ENCODE results near the gene CYTH1.

DNA sequence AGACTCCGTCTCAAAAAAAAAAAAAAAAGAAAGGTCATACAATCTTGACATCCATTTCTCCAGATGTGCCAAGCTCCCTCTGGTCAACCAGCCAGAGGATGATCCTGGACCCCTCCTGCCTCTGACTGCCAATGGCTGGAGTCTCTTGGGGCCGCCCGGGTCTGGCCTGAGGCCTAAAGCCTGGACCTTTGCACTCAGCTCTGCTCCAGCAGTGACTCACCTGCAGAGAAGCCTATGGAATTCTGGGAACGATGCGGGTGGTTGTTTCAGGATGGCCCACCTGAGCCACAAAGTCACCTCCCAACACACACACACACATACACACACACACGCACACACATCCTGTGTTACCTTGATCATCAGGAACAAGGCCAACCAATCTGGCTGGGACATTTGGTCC is 140.8 kb downstream of the CYTH1 start:
- TF ChIP-seq, protein P1, sequence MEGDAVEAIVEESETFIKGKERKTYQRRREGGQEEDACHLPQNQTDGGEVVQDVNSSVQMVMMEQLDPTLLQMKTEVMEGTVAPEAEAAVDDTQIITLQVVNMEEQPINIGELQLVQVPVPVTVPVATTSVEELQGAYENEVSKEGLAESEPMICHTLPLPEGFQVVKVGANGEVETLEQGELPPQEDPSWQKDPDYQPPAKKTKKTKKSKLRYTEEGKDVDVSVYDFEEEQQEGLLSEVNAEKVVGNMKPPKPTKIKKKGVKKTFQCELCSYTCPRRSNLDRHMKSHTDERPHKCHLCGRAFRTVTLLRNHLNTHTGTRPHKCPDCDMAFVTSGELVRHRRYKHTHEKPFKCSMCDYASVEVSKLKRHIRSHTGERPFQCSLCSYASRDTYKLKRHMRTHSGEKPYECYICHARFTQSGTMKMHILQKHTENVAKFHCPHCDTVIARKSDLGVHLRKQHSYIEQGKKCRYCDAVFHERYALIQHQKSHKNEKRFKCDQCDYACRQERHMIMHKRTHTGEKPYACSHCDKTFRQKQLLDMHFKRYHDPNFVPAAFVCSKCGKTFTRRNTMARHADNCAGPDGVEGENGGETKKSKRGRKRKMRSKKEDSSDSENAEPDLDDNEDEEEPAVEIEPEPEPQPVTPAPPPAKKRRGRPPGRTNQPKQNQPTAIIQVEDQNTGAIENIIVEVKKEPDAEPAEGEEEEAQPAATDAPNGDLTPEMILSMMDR (IDR thresholded peaks at IDR 0.05), result no peak
- no peak for TF ChIP-seq POLR2A (IDR thresholded peaks at IDR 0.05)

Measured in Peyer's patch (tissue), 4 donors.